HG02588 (cell line): Measurements from ENCODE around the gene PLEKHS1.

Source experiments
- ATAC-seq: cut with Tn5 transposase; IDR thresholded peaks from one replicate; pipeline ENCODE4 v1.9.1; 2021; ENCODE audit warnings: mild to moderate bottlenecking, moderate library complexity; ENCODE audit not compliant: unreplicated experiment

The PLEKHS1 gene

DNA sequence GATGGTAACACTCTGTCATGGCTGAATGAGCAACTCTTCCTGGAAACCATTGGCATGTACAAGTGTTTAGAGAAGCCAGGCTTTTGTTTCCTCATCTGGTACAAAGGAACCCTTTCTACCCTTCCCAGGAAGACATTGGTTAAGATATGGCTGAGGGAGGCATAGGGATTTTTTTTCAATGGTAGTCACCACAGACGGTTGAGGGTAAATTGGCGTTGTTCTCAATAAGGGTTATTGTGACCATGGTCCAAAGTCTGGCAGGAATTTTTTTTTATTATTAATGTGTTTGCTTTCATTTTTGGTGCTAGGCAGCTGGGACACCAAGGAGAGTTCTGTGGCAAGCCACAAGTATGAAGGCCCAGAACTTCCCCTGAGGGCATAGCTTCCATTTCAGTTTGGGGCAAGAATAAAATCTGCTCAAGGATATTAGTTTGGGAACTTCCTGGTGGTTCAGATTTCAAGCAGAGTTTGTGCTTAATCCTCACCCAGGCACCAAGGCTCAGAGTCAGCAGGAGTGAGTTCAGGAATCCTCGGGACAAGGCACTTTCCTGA lies at the start of gene PLEKHS1:
Gene PLEKHS1, plus strand, starts transcription at position 502 of the 552 bp plus-strand sequence. CDS start 3,596 bp downstream, outside the sequence.
- no peak for ATAC-seq

- ATAC-seq, result no peak
Measured at GRCh38 chr10:113704637-113705343, 46.7 kb upstream of the PLEKHS1 start.

DNA sequence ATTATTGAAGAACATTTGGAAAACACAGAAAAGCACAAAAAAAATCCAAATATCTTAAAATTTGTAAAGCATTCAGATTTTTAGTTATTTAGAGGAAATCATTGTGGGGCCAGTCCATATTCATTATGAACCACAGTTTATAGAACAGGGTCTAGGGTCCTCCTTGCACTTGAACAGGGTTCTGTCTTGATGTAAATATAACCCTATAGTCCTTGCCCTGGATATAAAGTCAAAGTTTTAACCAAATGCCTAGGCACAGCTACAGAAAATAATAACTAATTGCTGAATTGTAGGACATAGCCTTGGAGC lies 46.2 kb upstream of the PLEKHS1 start:
- no peak for ATAC-seq

- no peak for ATAC-seq
Measured at GRCh38 chr10:113706623-113707022, 44.9 kb upstream of the PLEKHS1 start.

DNA sequence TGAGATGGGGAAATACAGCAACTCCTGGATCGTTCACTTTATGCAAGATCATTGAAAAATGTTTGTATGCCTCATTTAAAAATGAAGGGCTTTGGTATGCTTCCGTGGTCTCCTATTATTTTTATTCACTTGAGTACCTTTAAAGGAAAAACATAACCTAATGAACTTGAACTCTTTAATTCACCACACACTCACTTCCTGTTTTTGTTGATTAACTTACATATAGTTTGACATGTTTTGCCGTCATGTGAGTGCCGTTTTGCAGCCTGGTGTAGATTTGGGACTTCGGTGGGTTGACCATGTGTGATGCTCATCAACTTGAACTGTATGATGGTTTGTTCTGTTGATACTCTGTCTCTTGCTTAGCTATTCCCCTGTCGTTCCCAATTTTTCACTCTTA lies 42.8 kb upstream of the PLEKHS1 start:
- no peak for ATAC-seq

GRCh38 chr10:113709221-113709838 lies 42.2 kb upstream of the PLEKHS1 start:
- ATAC-seq, result no peak

- ATAC-seq, result no peak
Measured at GRCh38 chr10:113711142-113711541, 40.3 kb upstream of the PLEKHS1 start.

DNA sequence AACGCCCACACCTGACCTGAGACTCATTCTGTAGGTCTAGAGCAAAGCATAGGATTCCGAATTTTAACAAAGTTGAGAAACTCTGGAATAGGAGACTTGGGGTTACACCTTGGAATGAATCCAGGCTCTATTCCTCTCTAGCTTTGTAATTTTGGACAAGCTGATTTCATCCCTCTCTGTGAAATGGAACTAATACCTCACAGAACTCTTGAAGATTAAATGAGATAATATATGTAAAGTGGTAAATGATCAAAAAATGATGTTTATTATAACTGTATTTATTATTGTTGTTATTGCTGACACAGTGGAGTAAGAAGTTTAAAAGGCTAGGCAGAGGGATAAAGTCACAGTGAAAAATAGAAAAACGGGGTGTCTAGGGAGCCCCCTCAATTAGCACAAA lies 39.5 kb upstream of the PLEKHS1 start:
- no peak for ATAC-seq

GRCh38 chr10:113712755-113713639 lies 38.5 kb upstream of the PLEKHS1 start:
- ATAC-seq, result no peak

GRCh38 chr10:113713640-113713982 lies 37.9 kb upstream of the PLEKHS1 start:
- no peak for ATAC-seq

- ATAC-seq, result no peak
Measured at GRCh38 chr10:113716109-113716910, 35.2 kb upstream of the PLEKHS1 start.

DNA sequence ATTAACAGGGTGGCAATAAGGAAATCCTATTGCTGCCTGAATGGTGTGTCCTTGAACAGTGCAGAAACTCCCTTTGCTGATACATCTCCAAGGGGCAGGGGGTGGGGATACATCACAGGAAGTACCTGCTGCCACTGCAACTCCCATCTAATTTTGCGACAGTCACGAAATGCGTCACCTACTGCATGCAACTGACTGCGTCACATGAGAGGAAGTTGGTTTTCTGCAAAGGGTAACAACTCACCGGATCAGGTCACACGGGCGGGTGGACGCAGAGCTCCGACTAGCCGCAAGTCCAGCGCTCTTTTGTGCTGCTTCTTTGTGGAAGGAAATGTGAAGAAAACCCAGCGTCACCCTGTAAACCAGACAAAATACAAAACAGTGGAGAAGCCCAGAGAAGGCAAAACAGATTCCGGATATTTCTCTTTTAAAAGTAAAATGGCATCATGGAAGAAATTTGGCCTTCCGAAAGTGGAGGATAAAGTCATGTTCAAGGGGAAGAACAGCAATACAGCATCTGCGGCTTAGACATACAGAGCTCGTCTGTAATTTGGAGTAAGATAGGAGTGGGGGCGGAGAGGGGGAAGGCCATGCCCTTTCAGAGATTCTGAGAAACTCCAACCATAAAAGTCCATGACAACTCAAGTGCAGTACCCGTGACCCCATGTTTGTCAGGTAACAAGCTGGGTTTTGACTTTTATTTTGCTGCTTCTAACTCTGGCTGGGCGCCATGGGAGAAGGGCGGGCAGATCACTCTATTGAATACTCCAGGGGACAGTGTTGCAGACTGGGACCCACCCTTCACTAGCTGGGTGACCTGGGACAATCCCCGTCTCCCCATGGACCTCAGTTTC lies 32.3 kb upstream of the PLEKHS1 start:
- no peak for ATAC-seq

GRCh38 chr10:113720386-113720785 lies 31.1 kb upstream of the PLEKHS1 start:
- ATAC-seq, result no peak

DNA sequence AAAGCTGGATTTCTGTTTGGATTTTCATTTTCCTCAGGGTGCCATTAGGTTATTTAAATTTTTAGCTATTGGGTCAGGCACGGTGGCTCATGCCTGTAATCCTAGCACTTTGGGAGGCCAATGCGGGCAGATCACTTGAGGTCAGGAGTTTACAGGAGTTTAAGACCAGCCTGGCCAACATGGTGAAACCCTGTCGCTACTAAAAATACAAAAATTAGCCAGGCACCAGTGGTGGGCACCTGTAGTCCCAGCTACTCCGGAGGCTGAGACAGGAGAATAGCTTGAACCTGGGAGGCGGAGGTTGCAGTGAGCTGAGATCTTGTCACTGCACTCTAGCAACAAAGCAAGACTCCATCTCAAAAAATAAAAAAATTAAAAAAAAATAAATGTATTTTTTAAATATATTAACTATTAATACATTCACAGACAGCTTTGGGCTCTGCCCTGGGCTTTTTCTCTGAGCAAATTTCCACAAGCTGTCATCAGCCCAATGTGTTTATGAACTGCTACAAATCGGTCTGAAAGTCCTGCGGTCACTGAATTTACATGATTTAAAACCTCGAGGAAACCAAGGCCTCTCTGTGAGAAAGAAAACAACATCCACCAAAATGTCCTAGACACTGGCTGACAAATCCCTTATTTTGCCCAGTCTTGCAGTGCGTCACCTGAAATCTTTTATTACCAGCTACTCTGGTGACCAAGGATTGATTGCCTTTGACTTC lies 19.2 kb upstream of the PLEKHS1 start:
- ATAC-seq, result no peak

DNA sequence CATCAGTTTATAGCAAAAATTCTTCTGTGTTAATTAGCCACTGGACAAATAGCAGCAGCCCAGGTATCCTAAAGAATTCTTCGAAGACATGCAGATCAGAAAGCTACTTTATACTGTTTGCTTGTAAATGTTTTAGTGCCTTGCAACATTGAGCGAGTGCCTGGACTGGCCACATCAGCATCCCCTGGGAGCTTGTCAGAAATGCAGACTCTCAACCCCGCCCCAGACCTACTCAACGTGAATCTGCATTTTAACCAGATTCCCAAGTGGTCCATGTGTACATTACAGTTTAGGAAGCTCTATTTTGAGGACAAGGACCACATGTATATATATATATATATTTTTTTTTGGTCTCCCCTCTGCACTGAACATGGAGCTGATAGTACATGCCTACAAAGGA lies 18.5 kb upstream of the PLEKHS1 start:
- no peak for ATAC-seq

DNA sequence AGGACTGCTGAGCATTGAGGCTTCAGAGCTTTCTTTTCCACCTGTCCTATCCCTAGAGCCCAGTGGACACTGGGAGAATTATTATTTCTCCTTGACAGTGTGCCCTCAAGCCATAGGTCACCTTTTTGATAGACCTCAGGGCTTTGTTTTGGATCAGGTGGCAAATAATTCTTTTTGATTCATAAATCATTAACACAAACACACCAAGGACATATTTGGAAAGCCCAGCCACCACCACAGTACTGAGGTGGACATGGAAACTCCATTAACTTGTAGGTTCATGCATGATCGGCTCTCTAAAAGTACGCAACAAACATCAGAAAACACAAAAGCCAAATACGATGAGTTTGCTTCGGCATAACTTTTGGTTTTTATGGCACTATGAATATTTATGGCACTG lies 17.8 kb upstream of the PLEKHS1 start:
- no peak for ATAC-seq

DNA sequence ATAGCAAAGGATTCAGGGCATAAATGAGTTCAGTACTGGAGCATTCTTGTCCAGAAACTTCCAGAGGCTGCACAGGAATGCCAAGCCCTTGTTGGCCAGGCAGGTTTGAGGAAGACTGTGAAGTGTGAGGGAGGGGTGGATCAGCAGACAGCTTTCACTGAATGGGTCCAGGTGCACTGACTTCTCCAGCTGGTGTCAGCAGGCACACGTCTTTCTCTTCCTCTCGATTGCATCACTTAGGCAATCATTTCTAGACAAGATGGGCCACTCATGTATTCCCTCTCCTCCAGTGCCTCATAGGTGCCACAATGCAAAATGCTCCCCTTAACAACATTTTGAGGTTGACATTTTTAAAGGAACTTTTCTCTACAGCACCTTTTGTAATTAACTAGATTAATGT lies 15.6 kb upstream of the PLEKHS1 start:
- peak; percentile 84 for ATAC-seq

DNA sequence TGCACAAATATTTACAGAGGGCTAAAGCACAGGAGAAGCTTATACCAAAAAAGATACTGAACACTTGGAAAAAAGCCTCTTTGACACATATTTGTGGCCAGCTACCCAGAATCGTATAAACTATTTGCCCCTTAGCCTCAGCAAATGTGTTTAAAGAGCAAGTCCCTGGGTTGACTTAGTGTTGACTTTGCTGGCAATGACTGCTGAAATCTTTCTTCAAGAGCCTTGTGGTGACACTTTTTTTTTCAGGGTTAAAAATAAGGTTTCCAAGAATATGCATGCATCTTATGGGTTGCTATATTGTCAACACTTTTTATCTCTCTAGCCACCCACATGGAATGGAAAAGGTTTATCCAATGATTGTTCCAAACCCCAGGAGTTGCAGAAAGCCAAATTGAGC lies 14.9 kb upstream of the PLEKHS1 start:
- ATAC-seq, result no peak

DNA sequence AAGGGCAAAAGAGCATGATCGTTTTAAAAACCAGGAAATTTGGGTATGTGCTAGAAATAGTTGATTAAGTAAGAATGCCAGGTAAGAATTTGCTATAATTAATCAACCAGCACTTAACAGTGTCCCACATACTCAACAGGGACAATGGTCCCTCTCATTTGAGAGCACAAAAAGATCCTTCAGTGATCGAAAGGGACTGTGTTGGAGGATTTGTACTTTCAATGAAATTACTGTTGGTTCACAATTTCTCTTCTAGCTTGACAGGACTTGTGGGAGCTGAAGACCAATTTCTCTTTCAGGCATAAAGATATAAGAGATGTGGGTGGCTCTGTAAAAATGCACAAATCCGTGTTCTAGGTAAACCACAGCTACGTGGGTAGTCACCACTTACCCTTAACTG lies 12.5 kb upstream of the PLEKHS1 start:
- no peak for ATAC-seq
